ENCODE measurements around the gene FAM131B.

GRCh38 chr7:143395187-143396149 is 33.0 kb upstream of the FAM131B start:
- TF ChIP-seq CTCF (IDR thresholded peaks at IDR 0.05; ENCODE audit: low read depth, low read length): no peak
- no peak for TF ChIP-seq POLR2A (IDR thresholded peaks at IDR 0.05; ENCODE audit: extremely low read depth, insufficient read length)
- TF ChIP-seq MAX (IDR thresholded peaks at IDR 0.05; ENCODE audit: low read depth, low read length): 0 out of 2 replicates have a peak, but pooled peaks have one; percentile 18
- peak; percentile 27; the same call in 1 of the 2 replicates for TF ChIP-seq MYC (IDR thresholded peaks at IDR 0.05; ENCODE audit: low read depth, low read length)
